ENCODE data around the gene GADD45GIP1.

GADD45GIP1 gene

DNA sequence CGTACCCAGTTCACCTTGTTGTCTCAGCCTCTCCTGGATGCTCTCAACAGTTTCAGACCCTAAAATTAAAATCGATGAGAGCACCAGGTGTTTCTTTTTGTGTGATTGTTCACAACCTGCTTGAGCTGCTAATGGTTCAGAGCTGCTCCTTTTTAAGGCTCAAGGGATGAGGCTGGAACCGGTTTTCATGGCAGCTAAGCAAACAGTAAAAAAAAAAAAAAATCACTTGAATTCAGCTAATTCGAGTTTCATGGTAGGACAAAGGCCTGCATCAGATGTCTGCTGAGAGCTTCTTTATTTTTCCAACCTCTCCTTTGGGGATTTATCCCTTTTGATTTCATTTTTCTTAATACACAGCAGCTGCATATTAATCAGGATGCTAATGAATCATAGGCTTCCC, 44.5 kb downstream of the GADD45GIP1 start:
- TF ChIP-seq, protein P1, sequence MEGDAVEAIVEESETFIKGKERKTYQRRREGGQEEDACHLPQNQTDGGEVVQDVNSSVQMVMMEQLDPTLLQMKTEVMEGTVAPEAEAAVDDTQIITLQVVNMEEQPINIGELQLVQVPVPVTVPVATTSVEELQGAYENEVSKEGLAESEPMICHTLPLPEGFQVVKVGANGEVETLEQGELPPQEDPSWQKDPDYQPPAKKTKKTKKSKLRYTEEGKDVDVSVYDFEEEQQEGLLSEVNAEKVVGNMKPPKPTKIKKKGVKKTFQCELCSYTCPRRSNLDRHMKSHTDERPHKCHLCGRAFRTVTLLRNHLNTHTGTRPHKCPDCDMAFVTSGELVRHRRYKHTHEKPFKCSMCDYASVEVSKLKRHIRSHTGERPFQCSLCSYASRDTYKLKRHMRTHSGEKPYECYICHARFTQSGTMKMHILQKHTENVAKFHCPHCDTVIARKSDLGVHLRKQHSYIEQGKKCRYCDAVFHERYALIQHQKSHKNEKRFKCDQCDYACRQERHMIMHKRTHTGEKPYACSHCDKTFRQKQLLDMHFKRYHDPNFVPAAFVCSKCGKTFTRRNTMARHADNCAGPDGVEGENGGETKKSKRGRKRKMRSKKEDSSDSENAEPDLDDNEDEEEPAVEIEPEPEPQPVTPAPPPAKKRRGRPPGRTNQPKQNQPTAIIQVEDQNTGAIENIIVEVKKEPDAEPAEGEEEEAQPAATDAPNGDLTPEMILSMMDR (IDR thresholded peaks at IDR 0.05) = no peak
- Histone ChIP-seq H3K4me3 (peak overlapping the region; percentile 28), H3K27ac (peak overlapping the region; percentile 71 to 80)
- no peak for DNase-seq (ENCODE audit: low spot score)

DNA sequence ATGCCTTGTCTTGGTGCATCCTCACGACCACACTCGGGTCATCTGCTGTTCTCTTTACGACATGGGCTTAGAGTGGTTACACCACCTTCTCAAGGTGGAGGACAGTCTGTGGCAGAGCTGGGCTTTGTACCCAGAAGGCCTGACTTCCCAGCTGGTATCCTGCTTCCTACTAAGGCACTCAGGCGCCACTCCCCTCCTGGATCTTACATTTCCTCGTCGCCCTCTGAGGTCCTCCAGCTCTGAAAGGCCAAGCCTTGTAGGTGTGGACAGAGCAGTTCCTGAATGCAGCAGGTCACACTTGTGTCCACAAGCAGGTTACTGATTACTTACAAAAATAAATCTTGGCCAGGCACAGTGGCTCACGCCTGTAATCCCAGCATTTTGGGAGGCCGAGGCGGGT, 49.9 kb downstream of the GADD45GIP1 start:
- TF ChIP-seq, protein P1 (IDR thresholded peaks at IDR 0.05) = no peak
- no peak overlapping the region for H3K4me3 ChIP-seq
- H3K27ac ChIP-seq = no peak overlapping the region
- no peak for DNase-seq (ENCODE audit: low spot score)
